GM18868 (cell line): ENCODE results near the gene NEUROD6.

Experiments used
- ATAC-seq: cut with Tn5 transposase; IDR thresholded peaks from one replicate; pipeline ENCODE4 v1.9.1; 2021; ENCODE audit warnings: mild to moderate bottlenecking, moderate library complexity; ENCODE audit not compliant: unreplicated experiment

The NEUROD6 gene

DNA sequence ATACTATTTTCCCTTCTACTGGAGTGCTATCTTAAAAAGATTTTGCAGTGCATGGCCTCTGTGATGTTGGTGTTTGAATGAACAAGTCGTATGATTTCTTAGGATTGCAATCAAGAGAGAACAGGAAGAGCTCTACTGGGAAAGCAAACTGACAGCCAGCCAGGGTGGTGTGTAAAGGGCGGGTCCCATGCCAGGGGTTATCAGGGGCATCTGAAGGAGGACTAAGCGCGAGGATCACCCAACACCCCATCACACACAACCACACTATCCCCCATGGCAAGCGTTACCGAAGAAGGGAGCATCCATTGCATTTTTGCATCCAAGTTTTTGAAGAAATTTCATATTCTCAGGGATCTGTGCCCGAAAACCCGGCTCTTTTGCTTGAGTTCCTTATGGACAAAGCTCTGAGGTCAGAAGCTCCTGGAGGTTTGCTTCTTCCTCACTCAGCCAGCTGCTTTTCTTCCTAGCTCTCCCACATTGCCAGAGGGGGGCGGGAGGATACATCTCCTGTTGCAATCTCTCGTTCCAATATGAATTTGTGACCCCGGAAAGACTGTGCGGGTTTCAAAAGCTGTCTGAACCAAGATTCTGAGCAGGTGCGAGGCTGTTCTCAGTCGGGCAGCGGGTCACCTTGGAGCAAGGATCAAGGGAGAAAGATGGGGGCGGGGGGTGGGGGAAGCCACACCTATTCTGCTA, 5.2 kb downstream of the NEUROD6 start:
- no peak for ATAC-seq

DNA sequence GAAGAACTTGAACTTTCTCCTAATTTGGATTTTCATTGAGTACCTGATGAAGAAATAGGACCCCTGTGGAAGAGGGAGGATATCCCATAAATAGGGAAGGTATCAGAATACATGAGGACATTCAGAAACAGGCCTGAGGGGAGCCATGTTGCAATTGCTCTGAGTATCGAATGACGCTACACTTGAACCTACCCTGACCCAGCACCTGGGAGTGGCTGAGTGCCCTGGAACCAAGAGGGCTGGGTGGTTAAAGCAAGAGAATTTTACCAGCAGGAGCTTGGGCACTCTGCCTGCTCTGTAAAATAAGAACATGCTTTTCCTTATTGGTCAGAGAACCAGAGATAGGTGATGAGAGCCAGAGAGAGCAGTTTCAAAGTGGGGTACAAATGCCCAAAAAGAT, 7.2 kb downstream of the NEUROD6 start:
- ATAC-seq, result no peak

DNA sequence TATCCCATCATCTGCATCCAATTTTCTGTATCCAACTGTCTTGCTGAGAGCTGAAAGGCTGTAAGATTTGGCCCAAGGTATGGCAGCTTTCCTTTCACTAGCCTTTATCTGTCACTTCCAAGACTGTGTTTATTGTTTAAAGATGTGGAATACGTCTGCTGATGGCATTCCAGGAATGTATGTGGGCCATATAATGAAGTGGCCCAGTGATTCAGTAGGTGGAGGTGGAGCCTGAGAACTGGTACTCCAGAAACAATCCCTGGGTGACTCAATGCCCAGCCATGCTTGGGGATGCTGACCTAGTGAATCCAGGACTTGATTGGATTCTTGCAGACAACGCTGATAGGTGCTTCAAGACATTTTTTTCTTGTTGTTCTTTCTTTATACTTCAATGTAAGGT, 13.5 kb downstream of the NEUROD6 start:
- no peak for ATAC-seq

DNA sequence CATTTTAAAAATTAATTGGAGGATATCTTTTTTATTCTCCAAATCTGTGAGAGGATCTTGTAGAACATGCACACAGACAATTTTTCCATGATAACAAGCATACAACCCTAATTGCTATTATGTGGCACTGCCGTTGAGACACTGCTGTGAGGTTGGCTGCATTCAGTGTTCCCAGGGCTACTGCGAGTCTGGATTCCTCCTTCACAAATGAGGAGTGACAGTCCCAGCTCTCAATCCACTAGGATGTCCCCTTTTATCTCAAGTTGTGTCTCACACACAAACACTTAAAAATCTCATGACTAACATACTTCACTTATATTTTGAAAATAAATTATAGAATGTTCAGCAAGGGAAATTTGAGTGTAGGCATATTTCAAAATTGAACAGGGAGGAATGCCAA, 14.1 kb downstream of the NEUROD6 start:
- ATAC-seq, result no peak

DNA sequence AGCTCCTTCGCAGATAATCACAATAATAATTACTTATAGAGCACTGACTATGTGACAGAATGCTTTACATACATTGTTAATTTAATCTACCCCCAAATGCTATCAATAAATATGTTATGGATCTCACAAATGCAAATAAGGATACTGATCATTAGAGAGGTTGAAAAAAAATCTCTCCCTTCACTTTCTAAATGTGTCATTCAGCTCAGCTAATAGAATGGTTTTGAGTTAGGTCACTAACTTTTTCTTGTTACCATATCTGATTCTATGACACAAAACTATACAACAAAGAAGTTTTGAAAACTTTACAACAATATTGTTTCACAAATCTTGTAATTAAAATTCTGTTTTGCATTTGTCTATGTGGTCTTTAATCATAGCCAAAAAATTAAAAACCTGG, 17.4 kb downstream of the NEUROD6 start:
- no peak for ATAC-seq

DNA sequence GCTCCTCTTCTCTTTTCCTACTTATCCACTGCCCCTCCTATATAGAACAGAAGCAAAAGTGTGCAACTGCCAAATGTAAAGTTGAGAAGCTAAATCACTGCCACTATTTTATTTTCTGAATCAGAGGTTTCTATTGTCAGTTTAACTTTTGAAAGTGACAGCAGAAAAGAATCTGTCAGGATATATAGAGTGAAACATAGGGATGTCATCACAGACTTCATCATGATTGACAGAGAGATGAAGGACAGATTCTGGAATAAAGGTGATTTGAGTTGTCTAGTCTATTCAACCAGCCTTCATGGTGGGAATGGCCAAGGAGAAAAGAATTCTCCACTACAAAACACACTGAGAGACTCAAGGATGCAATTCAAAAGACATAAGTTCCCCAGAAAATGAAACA, 19.9 kb downstream of the NEUROD6 start:
- no peak for ATAC-seq

DNA sequence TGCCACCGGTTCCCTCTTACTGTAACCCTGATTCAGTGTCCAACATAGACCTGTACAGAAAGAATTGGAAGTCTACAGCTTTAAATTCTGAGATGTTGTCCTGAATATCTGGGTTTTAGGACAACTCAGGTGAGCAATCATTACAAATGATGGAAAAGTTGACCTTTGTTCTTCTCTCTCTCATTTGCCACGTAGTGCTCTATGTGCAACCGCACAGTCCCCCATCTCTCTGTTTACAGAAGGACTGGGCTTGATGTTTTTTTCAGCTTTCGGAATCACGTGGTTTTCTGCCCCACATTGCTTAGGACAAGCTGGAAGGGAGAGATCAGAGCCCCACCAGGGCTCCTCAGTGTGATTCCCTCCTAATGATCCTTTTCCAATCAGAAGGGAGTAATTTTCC, 22.2 kb downstream of the NEUROD6 start:
- ATAC-seq, result no peak

DNA sequence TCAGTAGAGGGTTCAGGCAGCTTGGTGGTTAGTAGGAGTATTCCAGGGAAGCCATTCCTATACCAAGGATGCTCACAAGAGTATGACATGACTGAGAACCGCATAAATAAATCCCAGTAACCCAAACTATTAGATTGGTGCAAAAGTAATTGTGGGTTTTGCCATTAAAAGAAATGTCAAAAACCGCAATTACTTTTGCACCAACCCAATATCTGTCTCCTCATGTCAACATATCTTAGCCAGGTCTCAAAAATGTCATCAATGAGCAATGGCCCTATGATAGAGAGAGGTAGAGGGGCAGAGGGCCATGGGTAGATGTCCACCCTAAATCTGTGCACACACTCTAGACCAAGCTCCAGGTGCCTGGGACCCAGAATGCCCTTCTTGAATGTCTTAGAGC, 23.6 kb downstream of the NEUROD6 start:
- no peak for ATAC-seq

DNA sequence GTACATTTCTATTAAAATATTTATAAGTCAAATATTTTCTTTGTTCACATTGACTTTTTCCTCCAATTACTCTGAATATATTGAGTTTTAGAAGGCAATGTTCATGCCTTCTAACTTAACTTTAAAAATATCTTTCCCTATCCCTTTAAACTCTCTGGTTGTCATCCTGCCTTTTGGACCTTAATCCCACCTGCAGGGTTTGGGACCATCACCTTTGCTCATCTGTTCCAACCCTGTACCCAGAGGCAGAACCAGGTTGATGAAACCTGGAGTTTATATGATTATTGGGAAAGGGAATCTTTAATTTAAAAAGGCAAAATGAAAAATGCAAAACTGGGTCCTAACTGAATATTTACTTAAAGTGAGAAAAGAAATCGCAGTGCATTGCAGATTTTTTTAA, 24.8 kb downstream of the NEUROD6 start:
- ATAC-seq, result no peak

DNA sequence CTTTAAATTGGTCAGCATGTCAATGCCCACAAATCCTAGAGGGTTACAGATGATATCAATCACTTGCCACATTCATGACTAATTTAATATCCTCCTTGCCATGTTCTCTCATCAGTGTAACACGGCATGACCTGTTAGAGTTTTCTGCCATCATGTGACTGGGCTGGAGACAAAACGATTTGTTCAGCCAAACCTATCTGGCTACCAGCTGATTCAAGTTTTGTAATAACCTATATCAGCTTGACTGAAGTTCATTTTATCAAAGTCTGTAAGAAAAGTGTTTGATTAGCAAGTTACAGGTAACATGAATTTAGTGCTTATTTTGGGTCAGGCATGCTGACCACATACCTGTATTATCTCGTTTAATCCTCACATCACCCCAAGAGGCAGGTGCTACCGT, 25.7 kb downstream of the NEUROD6 start:
- ATAC-seq, result no peak

DNA sequence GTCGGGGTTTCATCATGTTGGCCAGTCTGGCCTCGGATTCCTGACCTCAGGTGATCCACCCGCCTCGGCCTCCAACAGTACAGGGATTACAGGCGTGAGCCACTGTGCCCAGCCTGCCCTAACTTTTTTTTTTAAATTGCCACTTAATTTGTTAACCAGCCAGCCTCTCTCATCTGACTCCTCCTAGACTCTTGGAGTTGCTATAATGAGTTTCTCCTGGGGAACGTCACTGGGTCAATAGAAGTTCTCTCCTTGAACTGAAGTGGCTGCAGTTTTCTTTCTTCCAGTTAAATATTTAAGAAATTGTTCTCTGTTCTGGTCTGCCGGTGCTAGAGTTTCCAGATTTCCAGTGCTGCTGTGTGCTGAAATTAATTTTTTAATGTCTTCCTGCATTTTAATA, 27.6 kb downstream of the NEUROD6 start:
- no peak for ATAC-seq

DNA sequence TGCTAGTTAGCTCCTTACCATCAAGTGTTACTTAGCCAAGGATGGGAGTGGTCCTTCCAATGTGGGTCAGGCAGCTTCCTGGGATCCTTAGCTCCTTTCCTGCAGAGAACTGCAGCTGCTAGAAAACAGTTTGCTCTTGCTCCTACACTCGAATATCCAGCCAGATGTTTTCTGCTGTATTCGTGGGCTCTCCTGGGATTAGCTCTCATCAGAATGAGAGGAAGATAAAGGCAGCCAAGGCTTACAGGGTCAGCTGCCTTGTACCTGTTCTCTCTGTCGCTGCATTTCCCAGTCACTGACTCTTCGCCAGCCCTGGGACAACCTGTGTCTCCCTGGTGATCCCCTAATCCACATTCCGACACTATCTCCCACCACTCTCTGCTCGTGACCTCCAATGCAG, 29.0 kb downstream of the NEUROD6 start:
- no peak for ATAC-seq

DNA sequence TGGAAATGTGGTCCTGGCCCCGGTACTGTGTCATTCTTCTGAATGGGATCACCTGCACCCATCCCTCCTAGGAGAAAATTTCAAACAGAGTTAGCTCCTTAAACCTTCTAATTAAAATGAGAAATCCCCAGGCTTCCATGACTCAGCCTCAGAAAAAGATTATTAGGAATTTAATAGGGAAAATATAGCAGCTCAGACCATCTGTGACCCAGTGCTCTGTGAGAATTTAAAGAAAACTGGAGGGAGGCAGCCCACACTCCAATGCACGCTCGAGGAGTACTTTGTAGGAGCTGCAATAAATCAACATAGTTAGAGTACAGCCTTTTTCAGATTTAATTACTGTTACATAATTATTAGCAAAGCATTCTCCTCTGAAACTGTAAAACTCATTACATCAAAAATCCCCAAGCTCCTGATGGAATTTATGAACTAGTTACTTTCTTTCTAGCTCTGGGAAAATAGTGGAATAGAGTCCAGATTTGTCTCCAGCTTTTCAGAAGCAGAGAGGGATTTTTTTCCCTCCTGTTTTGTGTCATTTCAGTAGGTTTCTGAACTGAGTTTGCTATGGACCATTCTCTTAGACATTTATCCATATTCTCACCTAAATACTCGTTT, 30.1 kb downstream of the NEUROD6 start:
- no peak for ATAC-seq

DNA sequence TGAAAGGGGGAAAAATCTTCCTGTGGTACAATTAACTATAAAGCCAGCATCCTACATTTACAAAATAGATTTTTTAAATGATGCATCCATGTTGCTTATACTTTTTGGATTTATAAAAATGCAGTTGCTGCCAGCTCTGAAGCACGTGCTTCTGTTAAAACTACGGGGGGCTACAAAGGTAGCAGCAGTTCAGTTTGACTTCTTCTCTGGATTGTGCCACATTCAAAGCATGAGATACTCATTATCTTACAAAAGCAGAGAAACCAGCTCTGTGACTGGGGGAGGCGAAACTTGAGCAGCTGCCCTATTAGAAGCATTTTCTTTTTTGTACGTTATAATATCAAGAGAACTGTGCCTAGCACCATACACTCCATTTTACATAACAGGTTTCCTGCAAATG, 31.1 kb downstream of the NEUROD6 start:
- no peak for ATAC-seq

DNA sequence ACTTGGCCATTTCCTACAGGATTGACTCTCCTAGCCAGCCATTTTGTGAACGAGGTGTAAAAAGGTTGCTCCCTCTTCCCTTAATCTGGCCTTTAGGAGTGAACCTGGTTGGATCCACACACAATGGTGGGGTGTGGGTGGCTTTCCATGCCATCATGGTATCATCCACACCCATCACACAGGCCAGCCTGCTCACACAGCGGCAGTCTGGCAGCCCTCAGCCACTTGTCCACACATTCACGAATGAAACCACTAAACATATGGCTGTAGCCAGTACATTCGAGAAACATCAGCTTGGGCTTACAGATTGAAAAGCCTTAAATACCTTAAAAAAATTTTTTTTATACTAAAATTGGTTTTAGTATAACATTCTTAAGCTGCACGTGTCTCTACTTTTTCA, 31.9 kb downstream of the NEUROD6 start:
- ATAC-seq, result no peak

DNA sequence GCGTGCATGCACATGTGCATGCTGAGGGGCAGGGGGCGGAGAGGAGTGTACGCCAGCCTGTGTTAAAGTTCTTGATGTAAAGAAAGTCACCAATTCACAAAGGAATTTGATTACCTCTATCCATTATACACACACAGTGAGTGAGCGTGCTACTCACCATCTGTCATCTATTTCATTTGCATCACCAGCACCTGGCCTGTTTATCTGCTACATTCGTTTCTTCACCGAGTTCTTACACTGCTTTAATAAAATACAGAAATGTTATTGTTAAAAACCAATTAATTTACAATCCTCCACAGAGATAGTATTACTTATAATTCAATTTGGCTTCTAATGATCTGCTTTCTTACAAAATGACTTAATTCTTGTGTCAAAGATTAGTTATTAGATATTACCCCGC, 32.6 kb downstream of the NEUROD6 start:
- no peak for ATAC-seq

DNA sequence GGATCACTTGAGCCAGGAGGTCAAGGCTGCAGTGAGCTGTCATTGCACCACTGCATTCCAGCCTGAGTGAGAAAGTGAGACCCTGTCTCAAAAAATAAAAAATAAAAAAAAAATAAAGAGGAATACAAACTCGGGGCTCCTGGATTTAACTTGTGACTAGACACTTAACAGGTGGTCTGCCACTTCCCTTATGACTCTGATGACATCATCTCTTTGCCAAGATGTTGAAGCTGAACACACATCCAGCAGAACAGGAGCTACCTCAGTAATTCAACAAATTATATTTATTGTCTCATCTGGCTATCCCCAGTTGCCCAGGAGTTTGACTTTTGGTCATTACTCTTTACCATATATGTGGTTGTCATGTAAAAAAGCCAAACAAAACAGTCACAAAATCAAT, 35.3 kb downstream of the NEUROD6 start:
- ATAC-seq, result no peak

DNA sequence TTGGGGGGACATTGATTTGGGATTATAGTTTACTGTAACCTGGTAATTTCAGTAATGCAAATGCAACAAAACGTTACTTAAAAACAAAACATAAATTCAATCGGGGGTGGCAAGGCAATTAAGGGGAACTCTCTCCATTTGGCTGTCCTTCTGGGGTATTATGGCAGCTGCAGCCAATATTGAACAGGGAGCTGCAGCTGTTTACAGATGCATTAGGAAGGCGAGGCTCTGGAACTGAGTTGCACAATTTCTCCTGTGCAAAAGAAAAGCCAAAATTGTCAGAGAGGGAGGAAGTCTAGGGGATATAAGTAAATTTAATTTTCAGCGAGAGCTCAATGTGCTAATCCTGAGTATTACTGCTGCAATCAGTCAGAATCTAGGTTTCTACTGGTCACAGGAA, 36.1 kb downstream of the NEUROD6 start:
- ATAC-seq, result no peak

DNA sequence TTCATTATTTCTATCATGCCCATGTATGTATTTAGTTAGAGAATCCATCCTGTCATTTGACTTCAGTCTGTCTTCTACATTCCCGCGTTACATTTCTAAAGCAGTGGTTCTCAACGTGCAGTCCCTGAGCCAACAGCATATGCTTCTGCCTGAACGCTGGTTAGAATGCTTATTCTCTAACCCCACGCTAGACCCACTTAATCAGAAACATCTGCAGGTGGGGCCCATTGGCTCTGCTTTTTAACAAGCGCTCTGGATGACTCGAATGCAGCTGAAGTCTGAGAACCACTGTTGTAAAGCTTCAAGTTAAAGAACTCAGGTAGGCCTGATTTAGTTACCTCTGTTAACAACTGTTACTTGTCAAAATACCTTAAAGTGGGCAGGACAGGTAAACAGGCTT, 38.2 kb downstream of the NEUROD6 start:
- ATAC-seq, result no peak

DNA sequence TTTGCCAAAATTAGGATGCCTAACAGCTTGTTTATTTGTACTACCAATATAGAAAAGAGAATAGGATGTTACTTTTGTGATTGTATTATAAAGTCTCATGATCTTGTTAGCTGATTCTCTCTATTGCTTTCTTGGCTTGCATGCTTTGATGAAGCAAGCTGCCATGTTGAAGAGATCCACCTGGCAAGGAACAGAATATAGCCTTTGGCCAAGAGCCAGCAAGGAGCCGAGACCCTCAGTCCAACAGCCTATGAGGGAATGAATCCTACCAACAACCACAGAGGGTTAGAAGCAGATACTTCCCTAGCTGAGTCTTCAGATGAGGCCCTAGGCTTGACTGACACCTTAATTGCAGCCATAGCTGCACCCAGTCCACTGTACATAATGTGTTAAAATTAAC, 41.2 kb downstream of the NEUROD6 start:
- no peak for ATAC-seq

DNA sequence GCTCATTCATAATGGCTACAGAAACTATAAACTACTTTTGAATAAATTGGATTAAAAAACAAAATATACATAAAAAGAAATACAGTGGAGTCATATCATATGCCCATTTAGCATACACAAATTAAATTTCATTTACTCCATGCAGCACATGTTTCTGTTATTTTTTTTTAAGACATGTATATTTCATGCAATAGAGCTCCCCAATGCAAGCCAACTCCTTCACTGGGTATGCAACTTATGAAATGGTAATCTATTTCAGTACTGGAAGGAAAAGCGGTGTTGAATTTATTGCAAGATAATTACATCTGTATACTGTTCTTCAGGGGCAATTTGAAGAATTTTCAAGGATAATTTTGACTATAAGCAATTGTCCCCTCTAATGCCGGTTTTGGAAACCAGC, 49.9 kb downstream of the NEUROD6 start:
- ATAC-seq, result no peak
